Right lobe of liver (tissue), 4 donors: ENCODE measurements around the gene ARIH2.

Experiments
- POLR2A ChIP-seq: fragments of 450-650 bp; IDR thresholded peaks from one replicate; pipeline ENCODE4 v1.6.1; 2017; ENCODE audit warnings: antibody characterized with exemption, mild to moderate bottlenecking
- TF ChIP-seq, protein P1 (sequence below), 4 donors: fragments of 200-600 bp in 3 of 4; fragments of 450-650 bp in 1 of 4; IDR thresholded peaks; one replicate each; pipeline versions ENCODE4 v1.5.1 to v1.8.0; 2016 to 2022; ENCODE audit warnings: antibody characterized with exemption in 4 of 4, mild to moderate bottlenecking in 2 of 4
- donor health status: DM: no; HTN: no; CAD: no.
- donor health status: DM: no; HTN: no; CAD: no.
- donor health status: DM: no; HTN: yes; CAD: no.

DNA sequence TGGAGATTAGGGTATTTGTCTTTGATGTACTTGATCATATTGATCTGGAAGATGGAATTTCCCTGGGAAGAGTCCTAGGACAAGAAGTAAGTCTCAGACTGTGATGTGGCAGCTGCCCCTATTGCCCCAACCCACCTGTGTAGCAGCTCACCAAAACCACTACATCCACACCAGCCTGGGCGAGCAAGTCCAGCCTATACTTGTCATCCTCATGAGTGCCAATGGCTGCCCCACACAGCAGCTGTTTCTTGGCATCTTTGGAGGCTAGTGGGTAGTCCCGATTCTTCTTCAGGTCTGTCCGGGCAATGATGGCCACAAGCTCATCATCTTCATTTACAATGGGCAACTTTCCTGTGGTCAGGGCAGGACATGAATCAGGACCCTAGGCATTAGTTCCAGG, 107.9 kb downstream of the ARIH2 start:
- TF ChIP-seq, protein P1, sequence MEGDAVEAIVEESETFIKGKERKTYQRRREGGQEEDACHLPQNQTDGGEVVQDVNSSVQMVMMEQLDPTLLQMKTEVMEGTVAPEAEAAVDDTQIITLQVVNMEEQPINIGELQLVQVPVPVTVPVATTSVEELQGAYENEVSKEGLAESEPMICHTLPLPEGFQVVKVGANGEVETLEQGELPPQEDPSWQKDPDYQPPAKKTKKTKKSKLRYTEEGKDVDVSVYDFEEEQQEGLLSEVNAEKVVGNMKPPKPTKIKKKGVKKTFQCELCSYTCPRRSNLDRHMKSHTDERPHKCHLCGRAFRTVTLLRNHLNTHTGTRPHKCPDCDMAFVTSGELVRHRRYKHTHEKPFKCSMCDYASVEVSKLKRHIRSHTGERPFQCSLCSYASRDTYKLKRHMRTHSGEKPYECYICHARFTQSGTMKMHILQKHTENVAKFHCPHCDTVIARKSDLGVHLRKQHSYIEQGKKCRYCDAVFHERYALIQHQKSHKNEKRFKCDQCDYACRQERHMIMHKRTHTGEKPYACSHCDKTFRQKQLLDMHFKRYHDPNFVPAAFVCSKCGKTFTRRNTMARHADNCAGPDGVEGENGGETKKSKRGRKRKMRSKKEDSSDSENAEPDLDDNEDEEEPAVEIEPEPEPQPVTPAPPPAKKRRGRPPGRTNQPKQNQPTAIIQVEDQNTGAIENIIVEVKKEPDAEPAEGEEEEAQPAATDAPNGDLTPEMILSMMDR (IDR thresholded peaks at IDR 0.05): no peak
- TF ChIP-seq POLR2A: no peak
